DND-41 (cell line): Measurements from ENCODE around the gene TMEM219.

Source experiments
- CTCF ChIP-seq: IDR thresholded peaks from 2 replicates; pipeline ENCODE4 v1.5.1; 2012; ENCODE audit warnings: borderline replicate concordance, low read length, moderate library complexity, mild to moderate bottlenecking; ENCODE audit not compliant: poor library complexity, severe bottlenecking; ENCODE audit errors: extremely low read depth
- EZH2 ChIP-seq: IDR thresholded peaks from 3 replicates; pipeline ENCODE4 v1.6.1; 2012; ENCODE audit warnings: borderline replicate concordance, low read depth, mild to moderate bottlenecking, moderate library complexity, low read length, inconsistent platforms; ENCODE audit not compliant: severe bottlenecking

- TF ChIP-seq CTCF (no peak), EZH2 (no peak)
These were observed 10.9 kb upstream of the TMEM219 start for GRCh38 chr16:29950806-29951461.
